HepG2 (cell line): Measurements from ENCODE around the gene CMIP. TPM values are rescaled to one million over a fixed set of nuclear protein-coding genes. Genes with fewer than 3 reads are reported as not detected.
A peak's percentile ranks its signal among the peaks of the same experiment; 100 is the strongest.

Experiments used
- AGO2 ChIP-seq: fragments of 200-400 bp; formaldehyde crosslinking; optimal IDR thresholded peaks from 2 replicates; pipeline ENCODE3; 2017; ENCODE audit warnings: mild to moderate bottlenecking, low read depth, low read length, moderate library complexity
- GATA4 ChIP-seq: sonication (generic); IDR thresholded peaks from 2 replicates; pipeline ENCODE4 v1.6.1; 2016; ENCODE audit warnings: antibody characterized with exemption, low read depth, borderline replicate concordance
- GZF1 ChIP-seq: sonication (generic); formaldehyde crosslinking; IDR thresholded peaks from 2 replicates; pipeline ENCODE4 v1.5.1; 2020; ENCODE audit warnings: mild to moderate bottlenecking, missing genetic modification reagents
- KDM5B ChIP-seq: sonication (generic); formaldehyde crosslinking; IDR thresholded peaks from 2 replicates; pipeline ENCODE4 v1.4.0; 2020; ENCODE audit warnings: missing genetic modification reagents, mild to moderate bottlenecking, borderline replicate concordance
- SAP130 ChIP-seq: IDR thresholded peaks from 2 replicates; pipeline ENCODE4 v1.6.1; 2016; ENCODE audit warnings: low read depth
- SNAPC2 ChIP-seq: sonication (generic); formaldehyde crosslinking; IDR thresholded peaks from 2 replicates; pipeline ENCODE4 v1.8.1; 2022; ENCODE audit warnings: mild to moderate bottlenecking, missing genetic modification reagents
- ZFP36L1 ChIP-seq: sonication (generic); formaldehyde crosslinking; IDR thresholded peaks from 2 replicates; pipeline ENCODE4 v1.8.0; 2022; ENCODE audit warnings: mild to moderate bottlenecking, missing genetic modification reagents, moderate library complexity
- ZMYM4 ChIP-seq: sonication (generic); formaldehyde crosslinking; IDR thresholded peaks from 2 replicates; pipeline ENCODE4 v1.8.1; 2023; ENCODE audit warnings: mild to moderate bottlenecking, missing genetic modification reagents
- ZNF468 ChIP-seq: sonication (generic); formaldehyde crosslinking; IDR thresholded peaks from 2 replicates; pipeline ENCODE4 v1.8.0; 2022; ENCODE audit warnings: mild to moderate bottlenecking, moderate library complexity, missing genetic modification reagents
- ZNF749 ChIP-seq: sonication (generic); formaldehyde crosslinking; IDR thresholded peaks from 2 replicates; pipeline ENCODE4 v1.8.0; 2022; ENCODE audit warnings: mild to moderate bottlenecking, missing genetic modification reagents, moderate library complexity, borderline replicate concordance
- ZNF766 ChIP-seq: sonication (generic); formaldehyde crosslinking; IDR thresholded peaks from 2 replicates; pipeline ENCODE4 v1.5.0; 2020; ENCODE audit warnings: missing genetic modification reagents, borderline replicate concordance
- polyA plus RNA-seq, 8 experiments: library from polyadenylated mRNA; depleted of rRNA in 3 of 8; stranded (reverse) in 7 of 8; unstranded in 1 of 8; fragments of >200 nt; fragmentation: Illumina TruSeq in 4 of 8; extraction: Trizol in 4 of 8; gene quantifications; 2 replicates each; pipeline versions ENCODE4 v1.2.1 to v1.2.3, GENCODE V29; 2011 to 2016; ENCODE audit warnings: low read depth in 4 of 8, missing spikeins in 1 of 8, mixed read lengths in 1 of 8; ENCODE audit not compliant: insufficient read depth in 1 of 8
- total RNA-seq, 5 experiments: library from RNA; depleted of rRNA; stranded (reverse); fragments of >200 nt; fragmentation: Illumina TruSeq; extraction: Trizol; gene quantifications; 2 replicates each; pipeline ENCODE4 v1.2.3, GENCODE V29; 2016; ENCODE audit warnings: low read depth in 1 of 5
- TF ChIP-seq, protein P1 (sequence below): sonication (generic); formaldehyde crosslinking; IDR thresholded peaks from 2 replicates; pipeline ENCODE4; 2020; ENCODE audit warnings: missing genetic modification reagents, mild to moderate bottlenecking, borderline replicate concordance
- TF ChIP-seq, protein P2 (sequence below): sonication (generic); formaldehyde crosslinking; IDR thresholded peaks from 2 replicates; pipeline ENCODE4 v1.5.0; 2020; ENCODE audit warnings: missing genetic modification reagents
- TF ChIP-seq, protein P3 (sequence below): sonication (generic); formaldehyde crosslinking; IDR thresholded peaks from 2 replicates; pipeline ENCODE4 v1.5.1; 2020; ENCODE audit warnings: mild to moderate bottlenecking, missing genetic modification reagents, borderline replicate concordance
- TF ChIP-seq, protein P4 (sequence below), 2 experiments: fragments of 450-650 bp in 1 of 2; sonication (generic) in 1 of 2; formaldehyde crosslinking; IDR thresholded peaks; 2 replicates each; pipeline versions ENCODE4 v1.5.0 to v1.8.0; 2020 to 2022; ENCODE audit warnings: mild to moderate bottlenecking in 1 of 2, missing genetic modification reagents in 1 of 2
- TF ChIP-seq, protein P5 (sequence below): IDR thresholded peaks from 2 replicates; pipeline ENCODE4 v1.6.1; 2016
- TF ChIP-seq, protein P6 (sequence below): sonication (generic); formaldehyde crosslinking; conservative IDR thresholded peaks from 2 replicates; pipeline ENCODE4 v1.8.1; 2023; ENCODE audit warnings: missing genetic modification reagents

The CMIP gene
- total and polyA plus RNA-seq, 2 of the 13 experiments (the other 11 are each of a cell fraction or from before 2014, with no cell fraction given) = 10.9 to 18.1 TPM

DNA sequence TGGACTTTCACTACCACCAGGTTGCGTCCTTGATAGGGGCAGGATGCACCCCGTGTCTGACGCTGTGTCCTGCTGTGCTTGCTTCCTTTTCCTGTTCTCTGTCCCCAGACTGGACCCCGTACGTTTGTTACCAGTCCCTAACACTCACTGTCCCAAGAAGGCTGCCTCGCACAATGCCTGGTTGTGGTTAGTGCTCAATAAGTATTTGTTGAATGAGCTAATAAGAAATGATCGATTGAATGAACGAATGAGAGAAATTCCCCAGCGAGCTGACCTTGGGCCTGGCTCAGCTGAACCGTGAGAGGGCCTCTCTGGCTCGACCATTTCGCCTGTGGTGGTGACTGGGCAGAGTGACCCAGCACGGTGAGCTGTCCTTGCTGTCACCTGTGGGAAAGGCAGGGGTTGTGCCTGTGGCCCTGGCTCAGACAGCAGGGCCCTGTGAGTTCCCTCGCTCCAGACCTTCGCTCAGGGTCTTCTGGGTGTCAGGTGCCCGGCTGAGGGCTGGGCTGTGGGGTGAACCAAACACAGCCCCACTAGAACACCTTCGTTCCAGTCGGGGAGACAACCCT is 20.9 kb downstream of the CMIP start (continued):
- TF ChIP-seq, protein P1, sequence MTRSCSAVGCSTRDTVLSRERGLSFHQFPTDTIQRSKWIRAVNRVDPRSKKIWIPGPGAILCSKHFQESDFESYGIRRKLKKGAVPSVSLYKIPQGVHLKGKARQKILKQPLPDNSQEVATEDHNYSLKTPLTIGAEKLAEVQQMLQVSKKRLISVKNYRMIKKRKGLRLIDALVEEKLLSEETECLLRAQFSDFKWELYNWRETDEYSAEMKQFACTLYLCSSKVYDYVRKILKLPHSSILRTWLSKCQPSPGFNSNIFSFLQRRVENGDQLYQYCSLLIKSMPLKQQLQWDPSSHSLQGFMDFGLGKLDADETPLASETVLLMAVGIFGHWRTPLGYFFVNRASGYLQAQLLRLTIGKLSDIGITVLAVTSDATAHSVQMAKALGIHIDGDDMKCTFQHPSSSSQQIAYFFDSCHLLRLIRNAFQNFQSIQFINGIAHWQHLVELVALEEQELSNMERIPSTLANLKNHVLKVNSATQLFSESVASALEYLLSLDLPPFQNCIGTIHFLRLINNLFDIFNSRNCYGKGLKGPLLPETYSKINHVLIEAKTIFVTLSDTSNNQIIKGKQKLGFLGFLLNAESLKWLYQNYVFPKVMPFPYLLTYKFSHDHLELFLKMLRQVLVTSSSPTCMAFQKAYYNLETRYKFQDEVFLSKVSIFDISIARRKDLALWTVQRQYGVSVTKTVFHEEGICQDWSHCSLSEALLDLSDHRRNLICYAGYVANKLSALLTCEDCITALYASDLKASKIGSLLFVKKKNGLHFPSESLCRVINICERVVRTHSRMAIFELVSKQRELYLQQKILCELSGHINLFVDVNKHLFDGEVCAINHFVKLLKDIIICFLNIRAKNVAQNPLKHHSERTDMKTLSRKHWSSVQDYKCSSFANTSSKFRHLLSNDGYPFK (CRISPR knock-in tag) = 0 out of 2 replicates have a peak, but pooled peaks have one; percentile 32
- TF ChIP-seq GATA4 = no peak
- TF ChIP-seq, protein P2, sequence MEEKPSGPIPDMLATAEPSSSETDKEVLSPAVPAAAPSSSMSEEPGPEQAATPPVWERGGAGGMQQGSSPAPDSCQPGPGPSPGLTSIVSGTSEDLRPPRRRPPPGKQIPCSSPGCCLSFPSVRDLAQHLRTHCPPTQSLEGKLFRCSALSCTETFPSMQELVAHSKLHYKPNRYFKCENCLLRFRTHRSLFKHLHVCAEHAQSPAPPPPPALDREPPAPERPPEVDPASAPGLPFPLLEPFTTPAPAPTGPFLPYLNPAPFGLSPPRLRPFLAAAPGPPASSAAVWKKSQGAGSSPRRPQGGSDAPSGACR = no peak
- peak; percentile 44 for TF ChIP-seq AGO2
- TF ChIP-seq, protein P3, sequence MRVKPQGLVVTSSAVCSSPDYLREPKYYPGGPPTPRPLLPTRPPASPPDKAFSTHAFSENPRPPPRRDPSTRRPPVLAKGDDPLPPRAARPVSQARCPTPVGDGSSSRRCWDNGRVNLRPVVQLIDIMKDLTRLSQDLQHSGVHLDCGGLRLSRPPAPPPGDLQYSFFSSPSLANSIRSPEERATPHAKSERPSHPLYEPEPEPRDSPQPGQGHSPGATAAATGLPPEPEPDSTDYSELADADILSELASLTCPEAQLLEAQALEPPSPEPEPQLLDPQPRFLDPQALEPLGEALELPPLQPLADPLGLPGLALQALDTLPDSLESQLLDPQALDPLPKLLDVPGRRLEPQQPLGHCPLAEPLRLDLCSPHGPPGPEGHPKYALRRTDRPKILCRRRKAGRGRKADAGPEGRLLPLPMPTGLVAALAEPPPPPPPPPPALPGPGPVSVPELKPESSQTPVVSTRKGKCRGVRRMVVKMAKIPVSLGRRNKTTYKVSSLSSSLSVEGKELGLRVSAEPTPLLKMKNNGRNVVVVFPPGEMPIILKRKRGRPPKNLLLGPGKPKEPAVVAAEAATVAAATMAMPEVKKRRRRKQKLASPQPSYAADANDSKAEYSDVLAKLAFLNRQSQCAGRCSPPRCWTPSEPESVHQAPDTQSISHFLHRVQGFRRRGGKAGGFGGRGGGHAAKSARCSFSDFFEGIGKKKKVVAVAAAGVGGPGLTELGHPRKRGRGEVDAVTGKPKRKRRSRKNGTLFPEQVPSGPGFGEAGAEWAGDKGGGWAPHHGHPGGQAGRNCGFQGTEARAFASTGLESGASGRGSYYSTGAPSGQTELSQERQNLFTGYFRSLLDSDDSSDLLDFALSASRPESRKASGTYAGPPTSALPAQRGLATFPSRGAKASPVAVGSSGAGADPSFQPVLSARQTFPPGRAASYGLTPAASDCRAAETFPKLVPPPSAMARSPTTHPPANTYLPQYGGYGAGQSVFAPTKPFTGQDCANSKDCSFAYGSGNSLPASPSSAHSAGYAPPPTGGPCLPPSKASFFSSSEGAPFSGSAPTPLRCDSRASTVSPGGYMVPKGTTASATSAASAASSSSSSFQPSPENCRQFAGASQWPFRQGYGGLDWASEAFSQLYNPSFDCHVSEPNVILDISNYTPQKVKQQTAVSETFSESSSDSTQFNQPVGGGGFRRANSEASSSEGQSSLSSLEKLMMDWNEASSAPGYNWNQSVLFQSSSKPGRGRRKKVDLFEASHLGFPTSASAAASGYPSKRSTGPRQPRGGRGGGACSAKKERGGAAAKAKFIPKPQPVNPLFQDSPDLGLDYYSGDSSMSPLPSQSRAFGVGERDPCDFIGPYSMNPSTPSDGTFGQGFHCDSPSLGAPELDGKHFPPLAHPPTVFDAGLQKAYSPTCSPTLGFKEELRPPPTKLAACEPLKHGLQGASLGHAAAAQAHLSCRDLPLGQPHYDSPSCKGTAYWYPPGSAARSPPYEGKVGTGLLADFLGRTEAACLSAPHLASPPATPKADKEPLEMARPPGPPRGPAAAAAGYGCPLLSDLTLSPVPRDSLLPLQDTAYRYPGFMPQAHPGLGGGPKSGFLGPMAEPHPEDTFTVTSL (CRISPR knock-in tag) = no peak
- TF ChIP-seq, protein P4, sequence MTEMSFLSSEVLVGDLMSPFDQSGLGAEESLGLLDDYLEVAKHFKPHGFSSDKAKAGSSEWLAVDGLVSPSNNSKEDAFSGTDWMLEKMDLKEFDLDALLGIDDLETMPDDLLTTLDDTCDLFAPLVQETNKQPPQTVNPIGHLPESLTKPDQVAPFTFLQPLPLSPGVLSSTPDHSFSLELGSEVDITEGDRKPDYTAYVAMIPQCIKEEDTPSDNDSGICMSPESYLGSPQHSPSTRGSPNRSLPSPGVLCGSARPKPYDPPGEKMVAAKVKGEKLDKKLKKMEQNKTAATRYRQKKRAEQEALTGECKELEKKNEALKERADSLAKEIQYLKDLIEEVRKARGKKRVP (CRISPR knock-in tag; IDR thresholded peaks at IDR 0.05) = no peak
- TF ChIP-seq ZMYM4 (CRISPR knock-in tag) = no peak
- TF ChIP-seq ZNF749 = no peak
- TF ChIP-seq ZNF766 (CRISPR knock-in tag) = no peak
- TF ChIP-seq SNAPC2 = no peak
- TF ChIP-seq, protein P5, sequence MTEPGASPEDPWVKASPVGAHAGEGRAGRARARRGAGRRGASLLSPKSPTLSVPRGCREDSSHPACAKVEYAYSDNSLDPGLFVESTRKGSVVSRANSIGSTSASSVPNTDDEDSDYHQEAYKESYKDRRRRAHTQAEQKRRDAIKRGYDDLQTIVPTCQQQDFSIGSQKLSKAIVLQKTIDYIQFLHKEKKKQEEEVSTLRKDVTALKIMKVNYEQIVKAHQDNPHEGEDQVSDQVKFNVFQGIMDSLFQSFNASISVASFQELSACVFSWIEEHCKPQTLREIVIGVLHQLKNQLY = no peak
- peak; percentile 63; the same call in 1 of the 2 replicates for TF ChIP-seq SAP130 (CRISPR knock-in tag)
- no peak for TF ChIP-seq GZF1 (CRISPR knock-in tag)
- TF ChIP-seq KDM5B (CRISPR knock-in tag) = no peak
- no peak for TF ChIP-seq ZNF468
- TF ChIP-seq ZFP36L1 (CRISPR knock-in tag) = no peak
- TF ChIP-seq, protein P6, sequence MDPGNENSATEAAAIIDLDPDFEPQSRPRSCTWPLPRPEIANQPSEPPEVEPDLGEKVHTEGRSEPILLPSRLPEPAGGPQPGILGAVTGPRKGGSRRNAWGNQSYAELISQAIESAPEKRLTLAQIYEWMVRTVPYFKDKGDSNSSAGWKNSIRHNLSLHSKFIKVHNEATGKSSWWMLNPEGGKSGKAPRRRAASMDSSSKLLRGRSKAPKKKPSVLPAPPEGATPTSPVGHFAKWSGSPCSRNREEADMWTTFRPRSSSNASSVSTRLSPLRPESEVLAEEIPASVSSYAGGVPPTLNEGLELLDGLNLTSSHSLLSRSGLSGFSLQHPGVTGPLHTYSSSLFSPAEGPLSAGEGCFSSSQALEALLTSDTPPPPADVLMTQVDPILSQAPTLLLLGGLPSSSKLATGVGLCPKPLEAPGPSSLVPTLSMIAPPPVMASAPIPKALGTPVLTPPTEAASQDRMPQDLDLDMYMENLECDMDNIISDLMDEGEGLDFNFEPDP (CRISPR knock-in tag) = no peak
